ENCODE results near the gene GLT1D1. TPM values are rescaled to one million over a fixed set of nuclear protein-coding genes. Genes with fewer than 3 reads are reported as not detected.

GLT1D1 gene
- total and polyA plus RNA-seq, 2 donors (not counting 3 experiments of a cell fraction or from before 2014, with no cell fraction given) = not detected

DNA sequence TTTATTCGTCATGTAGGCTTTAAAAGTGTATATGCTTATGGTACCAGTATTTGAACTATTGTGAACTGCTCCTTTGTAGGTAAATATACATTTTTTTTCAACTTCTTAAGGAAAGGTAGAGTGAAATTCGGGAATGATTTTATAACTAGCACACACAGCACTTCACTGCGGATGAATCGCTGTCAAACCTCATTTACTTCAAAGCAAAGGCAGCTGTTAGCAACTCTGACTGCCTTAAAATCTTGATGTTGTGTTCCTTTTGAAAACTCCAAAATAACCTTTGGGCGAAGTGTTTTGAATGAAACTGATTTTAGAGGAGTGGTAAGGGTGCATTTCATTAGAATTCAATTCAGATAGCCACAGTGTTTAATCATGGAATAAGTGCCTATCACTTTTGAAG is 95.8 kb downstream of the GLT1D1 start:
- intact Hi-C loops (cut with micrococcal nuclease) (no loop called here), dilution Hi-C loops (cut with MboI; ENCODE audit: extremely low pct_ligation_motif_present, low sequenced_read_pairs) (no loop called here)
- FAIRE-seq = no peak
- CTCF ChIA-PET = no interaction called here
- no peaks in the 10 kb centered on the region for H3K4me1 ChIP-seq (ENCODE audit: control insufficient read depth, extremely low read depth, insufficient read depth, low read length)
- H3K4me2 ChIP-seq (ENCODE audit: insufficient read depth, low read length) = no peak overlapping the region
- H3K27ac ChIP-seq (ENCODE audit: insufficient read depth, low read depth, low read length) = no peak overlapping the region
- peaks cover 6% of the 10 kb centered on the region for H3K9me3 ChIP-seq (replicated peaks; ENCODE audit: control insufficient read depth, insufficient read depth, low read length)
- H3K36me3 ChIP-seq (ENCODE audit: control insufficient read depth in 2 of 2, extremely low read depth in 1 of 2, insufficient read depth in 2 of 2, low read length in 2 of 2) = no peaks in the 10 kb centered on the region
- H2AFZ ChIP-seq (ENCODE audit: low read depth, low read length) = no peak overlapping the region
- H4K20me1 ChIP-seq (replicated peaks; ENCODE audit: control insufficient read depth, extremely low read depth, insufficient read depth, low read length) = no peaks in the 10 kb centered on the region
- H3K9me1 ChIP-seq (replicated peaks; ENCODE audit: control insufficient read depth, extremely low read depth, insufficient read depth, low read length) = no peaks in the 10 kb centered on the region
- DNase-seq (ENCODE audit: low read depth, low spot score) = no peak
- BruUV-seq (replicated peaks) = no TSS peak
- H3K9ac ChIP-seq (replicated peaks; ENCODE audit: extremely low read depth, insufficient read depth, low read length) = no peak overlapping the region
- TF ChIP-seq CTCF (IDR thresholded peaks at IDR 0.05; ENCODE audit: extremely low read depth in 1 of 2, insufficient read depth in 1 of 2, low read depth in 1 of 2, low read length in 2 of 2) (no peak), JUN (IDR thresholded peaks at IDR 0.05; ENCODE audit: borderline replicate concordance, insufficient read depth, insufficient read length, low read depth) (no peak), POLR2AphosphoS5 (IDR thresholded peaks at IDR 0.05; ENCODE audit: insufficient read depth, low read depth, low read length) (no peak), MYC (IDR thresholded peaks at IDR 0.05; ENCODE audit: low read depth, low read length) (no peak), FOS (IDR thresholded peaks at IDR 0.05; ENCODE audit: borderline replicate concordance, insufficient read depth, low read length) (no peak), GATA2 (IDR thresholded peaks at IDR 0.05; ENCODE audit: insufficient read depth, insufficient read length, low read depth, low read length) (no peak), POLR2A (IDR thresholded peaks at IDR 0.05; ENCODE audit: low read depth, low read length) (no peak), MAX (IDR thresholded peaks at IDR 0.05; ENCODE audit: insufficient read depth, insufficient read length) (no peak), EZH2 (IDR thresholded peaks at IDR 0.05; ENCODE audit: borderline replicate concordance, low read depth, low read length, severe bottlenecking) (no peak)
- no peak overlapping the region for H3K4me3 ChIP-seq (replicated peaks in 1 of 3; ENCODE audit: insufficient read depth in 1 of 3, low read depth in 1 of 3, low read length in 3 of 3)
- no peaks in the 10 kb centered on the region for H3K79me2 ChIP-seq (ENCODE audit: control insufficient read depth, insufficient read depth, low read length)
- no peaks in the 10 kb centered on the region for H3K27me3 ChIP-seq (ENCODE audit: control insufficient read depth in 2 of 2, insufficient read depth in 2 of 2, low read length in 2 of 2)
- POLR2A ChIA-PET = no interaction called here

All from endothelial cell of umbilical vein (primary cell).